AG04450 (cell line): Measurements from ENCODE around the gene GPX1. TPM values are rescaled to one million over a fixed set of nuclear protein-coding genes. Genes with fewer than 3 reads are reported as not detected.

Experiments used
- CTCF ChIA-PET: fragments of 300-600, 350-600 bp; formaldehyde crosslinking; extraction: SDS; loops from one replicate; lab custom pipeline; 2022; ENCODE audit warnings: antibody characterized with exemption, inconsistent platforms; lab: Charles Lee
- POLR2A ChIA-PET: fragments of 350-600 bp; formaldehyde crosslinking; extraction: SDS; loops from one replicate; lab custom pipeline; 2021; ENCODE audit warnings: antibody characterized with exemption, inconsistent platforms; lab: Yijun Ruan, JAX
- DNase-seq: peaks from one replicate; pipeline ENCODE4 v3.0.0-alpha.2; 2011; ENCODE audit warnings: low read depth, low spot score
- H3K27ac ChIP-seq: one replicate; pipeline ENCODE4 v1.5.1; 2012; ENCODE audit warnings: low read depth, low read length, control low read depth
- H3K27me3 ChIP-seq: one replicate; pipeline ENCODE4 v1.6.0; 2012; ENCODE audit warnings: low read length; ENCODE audit not compliant: control insufficient read depth, insufficient read depth
- H3K4me3 ChIP-seq: 2 replicates; pipeline ENCODE4 v1.5.1; 2011; ENCODE audit warnings: mild to moderate bottlenecking, low read depth, low read length, control low read depth
- H3K9me3 ChIP-seq: 2 replicates; pipeline ENCODE4 v1.5.1; 2012; ENCODE audit warnings: low read length; ENCODE audit not compliant: control insufficient read depth, insufficient read depth
- CTCF ChIP-seq: IDR thresholded peaks from 2 replicates; pipeline ENCODE4 v1.5.1; 2011; ENCODE audit warnings: low read depth, low read length, control low read depth, inconsistent platforms
- polyA plus RNA-seq: library from polyadenylated mRNA; depleted of rRNA; stranded (reverse); fragments of >200 nt; gene quantifications from 2 replicates; pipeline ENCODE4 v1.2.3, GENCODE V29; 2011

GPX1 gene
- polyA plus RNA-seq, 1 experiment, result 434 TPM

- peak overlapping the region; percentile 21 for H3K27ac ChIP-seq
Measured at GRCh38 chr3:49387721-49388120, 29.6 kb upstream of the GPX1 start.

GRCh38 chr3:49386056-49386756 lies 28.1 kb upstream of the GPX1 start:
- no peak overlapping the region for H3K4me3 ChIP-seq
- no peak for TF ChIP-seq CTCF
- no peaks in the 10 kb centered on the region for H3K27me3 ChIP-seq
- ChIA-PET CTCF (no interaction called here), POLR2A (interaction anchor here (0.7 kb wide), 1 partner anchor 293 kb away, joined by 7 read pairs; no protein-coding TSS in a partner anchor)
- no peak for DNase-seq
- H3K27ac ChIP-seq, result no peak overlapping the region
- 0 out of 2 replicates have a peak, but pooled peaks cover under 1% of the 10 kb centered on the region for H3K9me3 ChIP-seq

More at GRCh38 chr3:49387721-49388120, 29.6 kb upstream of the GPX1 start:
- CTCF ChIA-PET, result no interaction called here
- DNase-seq, result no peak
- Histone ChIP-seq H3K4me3 (no peak overlapping the region), H3K27me3 (no peaks in the 10 kb centered on the region), H3K9me3 (no peaks in the 10 kb centered on the region)
- POLR2A ChIA-PET, result interaction anchor here (0.9 kb wide), 1 partner anchor 24 kb away, joined by 3 read pairs; the partner anchor contains the start of genes RHOA and TCTA
- no peak for TF ChIP-seq CTCF

GRCh38 chr3:49385617-49386016 lies 27.5 kb upstream of the GPX1 start:
- CTCF ChIA-PET, result no interaction called here
- DNase-seq, result no peak
- TF ChIP-seq CTCF, result no peak
- no peak overlapping the region for H3K27ac ChIP-seq
- POLR2A ChIA-PET, result no interaction called here
- no peak overlapping the region for H3K4me3 ChIP-seq
- no peaks in the 10 kb centered on the region for H3K27me3 ChIP-seq
- H3K9me3 ChIP-seq, result 0 out of 2 replicates have a peak, but pooled peaks cover 2% of the 10 kb centered on the region

GRCh38 chr3:49383387-49383786 lies 25.2 kb upstream of the GPX1 start:
- ChIA-PET CTCF (interaction anchor here (1.7 kb wide), 1 partner anchor 43 kb away, joined by 4 read pairs; the partner anchor contains the start of gene USP4), POLR2A (no interaction called here)

More at GRCh38 chr3:49383387-49383786, 25.2 kb upstream of the GPX1 start:
- Histone ChIP-seq H3K27ac (no peak overlapping the region), H3K9me3 (peaks cover 6% of the 10 kb centered on the region; the same call in 1 of the 2 replicates), H3K4me3 (no peak overlapping the region), H3K27me3 (no peaks in the 10 kb centered on the region)
- no peak for DNase-seq
- TF ChIP-seq CTCF, result no peak
